HepG2 (cell line): ENCODE results near the gene RBM34. TPM values are rescaled to one million over a fixed set of nuclear protein-coding genes. Genes with fewer than 3 reads are reported as not detected.
A peak's percentile ranks its signal among the peaks of the same experiment; 100 is the strongest.

Experiments used
- BATF2 ChIP-seq: sonication (generic); formaldehyde crosslinking; IDR thresholded peaks from 2 replicates; pipeline ENCODE4 v1.8.0; 2022; ENCODE audit warnings: mild to moderate bottlenecking, missing genetic modification reagents, moderate library complexity
- CENPX ChIP-seq: sonication (generic); formaldehyde crosslinking; IDR thresholded peaks from 2 replicates; pipeline ENCODE4 v1.9.0; 2021; ENCODE audit warnings: mild to moderate bottlenecking, missing genetic modification reagents, moderate library complexity
- ELF1 ChIP-seq: sonication (generic); formaldehyde crosslinking; IDR thresholded peaks from 2 replicates; pipeline ENCODE4 v1.4.0; 2020; ENCODE audit warnings: missing genetic modification reagents
- GMEB2 ChIP-seq: IDR thresholded peaks from 2 replicates; pipeline ENCODE4 v1.6.1; 2016; ENCODE audit warnings: missing biosample characterization, missing genetic modification reagents, low read depth
- GRHL1 ChIP-seq: sonication (generic); formaldehyde crosslinking; conservative IDR thresholded peaks from 2 replicates; pipeline ENCODE4 v1.8.0; 2022; ENCODE audit warnings: missing genetic modification reagents
- HOXA5 ChIP-seq: sonication (generic); formaldehyde crosslinking; IDR thresholded peaks from 2 replicates; pipeline ENCODE4 v1.4.0; 2020; ENCODE audit warnings: missing genetic modification reagents
- IKZF1 ChIP-seq: fragments of 450-650 bp; IDR thresholded peaks from 2 replicates; pipeline ENCODE4 v1.7.1; 2016
- SYNCRIP ChIP-seq: fragments of 200-400 bp; formaldehyde crosslinking; IDR thresholded peaks from 2 replicates; pipeline ENCODE4 v1.6.1; 2018; ENCODE audit warnings: mild to moderate bottlenecking, low read depth, low read length; ENCODE audit not compliant: insufficient read depth
- ZBTB38 ChIP-seq: sonication (generic); formaldehyde crosslinking; IDR thresholded peaks from 2 replicates; pipeline ENCODE4 v1.5.1; 2020; ENCODE audit warnings: mild to moderate bottlenecking, missing genetic modification reagents
- ZNF496 ChIP-seq: sonication (generic); formaldehyde crosslinking; IDR thresholded peaks from 2 replicates; pipeline ENCODE4 v1.8.1; 2023; ENCODE audit warnings: mild to moderate bottlenecking, moderate library complexity, missing genetic modification reagents; ENCODE audit not compliant: insufficient replicate concordance
- ZNF598 ChIP-seq: sonication (generic); formaldehyde crosslinking; IDR thresholded peaks from 2 replicates; pipeline ENCODE4 v1.5.1; 2020; ENCODE audit warnings: mild to moderate bottlenecking, missing genetic modification reagents, borderline replicate concordance
- ZNF609 ChIP-seq: sonication (generic); formaldehyde crosslinking; IDR thresholded peaks from 2 replicates; pipeline ENCODE4 v1.4.0; 2020; ENCODE audit warnings: mild to moderate bottlenecking, missing genetic modification reagents, borderline replicate concordance
- ZNF75D ChIP-seq: sonication (generic); formaldehyde crosslinking; IDR thresholded peaks from 2 replicates; pipeline ENCODE4 v1.8.1; 2023; ENCODE audit warnings: missing genetic modification reagents, mild to moderate bottlenecking, borderline replicate concordance
- ZNF775 ChIP-seq: sonication (generic); formaldehyde crosslinking; IDR thresholded peaks from 2 replicates; pipeline ENCODE4 v1.4.0; 2020; ENCODE audit warnings: missing genetic modification reagents, mild to moderate bottlenecking, moderate library complexity, borderline replicate concordance
- ZSCAN5A ChIP-seq: sonication (generic); formaldehyde crosslinking; IDR thresholded peaks from 2 replicates; pipeline ENCODE4 v1.8.0; 2022; ENCODE audit warnings: mild to moderate bottlenecking, missing genetic modification reagents, borderline replicate concordance
- polyA plus RNA-seq, 8 experiments: library from polyadenylated mRNA; depleted of rRNA in 3 of 8; stranded (reverse) in 7 of 8; unstranded in 1 of 8; fragments of >200 nt; fragmentation: Illumina TruSeq in 4 of 8; extraction: Trizol in 4 of 8; gene quantifications; 2 replicates each; pipeline versions ENCODE4 v1.2.1 to v1.2.3, GENCODE V29; 2011 to 2016; ENCODE audit warnings: low read depth in 4 of 8, missing spikeins in 1 of 8, mixed read lengths in 1 of 8; ENCODE audit not compliant: insufficient read depth in 1 of 8
- total RNA-seq, 5 experiments: library from RNA; depleted of rRNA; stranded (reverse); fragments of >200 nt; fragmentation: Illumina TruSeq; extraction: Trizol; gene quantifications; 2 replicates each; pipeline ENCODE4 v1.2.3, GENCODE V29; 2016; ENCODE audit warnings: low read depth in 1 of 5

The RBM34 gene
- total and polyA plus RNA-seq, 2 of the 13 experiments (the other 11 are each of a cell fraction or from before 2014, with no cell fraction given): 34.7 to 73.0 TPM

- TF ChIP-seq ZNF775 (CRISPR knock-in tag): no peak
- TF ChIP-seq SYNCRIP: no peak
- no peak for TF ChIP-seq IKZF1
- TF ChIP-seq ZNF496: no peak
- peak; percentile 90; the same call in 1 of the 2 replicates for TF ChIP-seq ZNF598 (CRISPR knock-in tag)
- TF ChIP-seq ELF1: peak; percentile 92
- 0 out of 2 replicates have a peak, but pooled peaks have one; percentile 55 for TF ChIP-seq BATF2 (CRISPR knock-in tag)
- peak; percentile 83 for TF ChIP-seq ZBTB38
- TF ChIP-seq CENPX: no peak
- no peak for TF ChIP-seq GRHL1 (CRISPR knock-in tag)
- peak; percentile 82 for TF ChIP-seq HOXA5 (CRISPR knock-in tag)
- TF ChIP-seq ZNF75D: no peak
- peak; percentile 50; the same call in 1 of the 2 replicates for TF ChIP-seq ZNF609
- TF ChIP-seq GMEB2 (CRISPR knock-in tag): peak; percentile 83
- TF ChIP-seq ZSCAN5A (CRISPR knock-in tag): peak; percentile 87; the same call in 1 of the 2 replicates
Observed at GRCh38 chr1:235128456-235129328, 32.4 kb downstream of the RBM34 start, which contains the start of gene TOMM20 (continued).
